Pancreas (tissue), 10 donors: ENCODE measurements around the gene DDIT4L. TPM values are rescaled to one million over a fixed set of nuclear protein-coding genes. Genes with fewer than 3 reads are reported as not detected.
"Not testable (repeated sequence)": the region's sequence is repeated elsewhere in the genome, so short reads cannot be mapped to it uniquely, and the experiment has no call there.

Experiments used
- ATAC-seq, 4 donors: fragments of 200-7000 bp; cut with Tn5 transposase; one replicate each; pipeline versions ENCODE4 v1.8.0 to v1.9.1; 2020; ENCODE audit warnings: mild to moderate bottlenecking in 4 of 4, moderate library complexity in 4 of 4
- DNase-seq, 6 donors: peaks; one replicate each; pipeline ENCODE4 v3.0.0-alpha.2; 2020
- FAIRE-seq: peaks from 2 replicates; lab custom pipeline; 2012; peaks lifted over from hg19 to GRCh38; lab: Jason Lieb, UNC
- H3K27ac ChIP-seq, 4 donors: fragments of 200-600 bp; sonication (generic); 1 replicate in 3 of 4; 2 replicates in 1 of 4; pipeline versions ENCODE4 v1.5.0 to v1.8.0; 2020
- H3K27me3 ChIP-seq, 4 donors: fragments of 200-600 bp; one replicate each; pipeline ENCODE4 v1.8.0; 2021
- H3K36me3 ChIP-seq, 3 donors: fragments of 200-600 bp; sonication (generic) in 1 of 3; one replicate each; pipeline versions ENCODE4 v1.5.0 to v1.8.0; 2020 to 2021
- H3K4me1 ChIP-seq, 3 donors: fragments of 200-600 bp; one replicate each; pipeline ENCODE4 v1.8.0; 2021
- H3K4me3 ChIP-seq, 4 donors: fragments of 200-600 bp; sonication (generic) in 2 of 4; one replicate each; pipeline versions ENCODE4 v1.5.0 to v1.8.0; 2020 to 2021
- H3K9me3 ChIP-seq, 4 donors: fragments of 200-600 bp; one replicate each; pipeline ENCODE4 v1.8.0; 2021
- CTCF ChIP-seq, 4 donors: fragments of 200-600 bp; sonication (generic) in 3 of 4; IDR thresholded peaks; one replicate each; pipeline versions ENCODE4 v1.5.0 to v1.8.0; 2021; ENCODE audit warnings: antibody characterized with exemption in 4 of 4
- WGBS, 2 donors: extraction: QIAGEN DNeasy Blood & Tissue Kit; methylation state at CpG; one replicate each; pipeline ENCODE4 v1.1.7; 2013; 5-methylcytosine and 5-hydroxymethylcytosine counted together
- intact Hi-C, 3 donors: fragments of 100-400 bp; cut with DNase I; formaldehyde crosslinking; loops; one replicate each; pipeline versions ENCODE4 v1.11.1 to v1.14.2; 2022
- polyA plus RNA-seq, 2 donors: library from polyadenylated mRNA; stranded (reverse); fragments of 200-250 nt; gene quantifications; one replicate each; pipeline ENCODE4 v1.2.3, GENCODE V29; 2013
- total RNA-seq, 6 donors: library from RNA; stranded (reverse); fragmentation: NEBNext Ultra II Directional in 4 of 6; extraction: Animal tissue kit (Norgen Biotek cat#: 25700) in 4 of 6; gene quantifications; one replicate each; pipeline versions ENCODE4 v1.2.1 to v1.2.4, GENCODE V29; 2021 to 2023
- donor health status: healthy with polysubstance abuse.
- donor health status: DM: no; HTN: no; CAD: no; lungs with moderate emphysema.
- donor health status: DM: no; HTN: no; CAD: no.
- donor health status: control.
- donor health status: control.
- donor health status: Bipolar disorder and iron deficiency.
- donor health status: DM: yes; HTN: yes; CAD: no.
- donor health status: DM: no; HTN: no; CAD: no.
- donor health status: DM: no; HTN: no; CAD: no.
- donor health status: DM: yes; HTN: yes; CAD: no.

Gene DDIT4L
- total and polyA plus RNA-seq, 8 donors, result 0.08 to 0.43 (median 0.16) TPM; not detected in 1

GRCh38 chr4:100208459-100208858 lies 18.2 kb upstream of the DDIT4L start:
- H3K27me3 ChIP-seq, result no peaks in the 10 kb centered on the region
- no peak overlapping the region for H3K27ac ChIP-seq
- ATAC-seq, result peak in 1 of 4 donors; percentile 39
- FAIRE-seq, result no peak
- intact Hi-C loops, result no loop called here
- H3K36me3 ChIP-seq, result no peaks in the 10 kb centered on the region
- DNase-seq, result no peak
- H3K4me3 ChIP-seq, result no peak overlapping the region
- no peaks in the 10 kb centered on the region for H3K4me1 ChIP-seq
- TF ChIP-seq CTCF (IDR thresholded peaks at IDR 0.05), result no peak
- H3K9me3 ChIP-seq, result no peaks in the 10 kb centered on the region
- WGBS, 2 donors, result 38 to 43% methylated on average over 3 of the region's 3 CpGs

GRCh38 chr4:100206850-100207249 lies 16.6 kb upstream of the DDIT4L start:
- no peaks in the 10 kb centered on the region for H3K9me3 ChIP-seq
- no peak for TF ChIP-seq CTCF (IDR thresholded peaks at IDR 0.05)
- intact Hi-C loops, result no loop called here
- no peaks in the 10 kb centered on the region for H3K27me3 ChIP-seq
- ATAC-seq (no peak), FAIRE-seq (no peak), DNase-seq (no peak)
- H3K36me3 ChIP-seq, result no peaks in the 10 kb centered on the region
- no peak overlapping the region for H3K4me3 ChIP-seq
- no peak overlapping the region for H3K27ac ChIP-seq
- H3K4me1 ChIP-seq, result no peaks in the 10 kb centered on the region

- TF ChIP-seq CTCF (IDR thresholded peaks at IDR 0.05), result no peak
- no peaks in the 10 kb centered on the region for H3K4me1 ChIP-seq
- ATAC-seq (no peak), DNase-seq (no peak), FAIRE-seq (no peak)
- no peaks in the 10 kb centered on the region for H3K9me3 ChIP-seq
- 75 to 93% methylated on average over 1 of the region's 1 CpG for WGBS, 2 donors
- intact Hi-C loops, result no loop called here
- H3K36me3 ChIP-seq, result no peaks in the 10 kb centered on the region
- H3K27me3 ChIP-seq, result no peaks in the 10 kb centered on the region
- H3K27ac ChIP-seq, result no peak overlapping the region
- no peak overlapping the region for H3K4me3 ChIP-seq
These were observed 7.8 kb upstream of the DDIT4L start for GRCh38 chr4:100198061-100198460.

- FAIRE-seq, ATAC-seq, intact Hi-C loops: not testable (repeated sequence)
These were observed 6.3 kb upstream of the DDIT4L start for GRCh38 chr4:100196388-100197071.

GRCh38 chr4:100190643-100191600 lies 654 bp upstream of the DDIT4L start:
- no peaks in the 10 kb centered on the region for H3K9me3 ChIP-seq
- WGBS, 2 donors, result 19 to 21% methylated on average over 37 of the region's 37 CpGs
- H3K36me3 ChIP-seq, result no peaks in the 10 kb centered on the region
- no peak for FAIRE-seq
- peaks cover 0 to 6% (median 0%) of the 10 kb centered on the region in 3 donors for H3K4me1 ChIP-seq
- no peak overlapping the region for H3K27ac ChIP-seq
- no peak for DNase-seq
- peak; percentile 45 to 66 (median 50) for ATAC-seq
- no peak for TF ChIP-seq CTCF (IDR thresholded peaks at IDR 0.05)
- no peaks in the 10 kb centered on the region for H3K27me3 ChIP-seq
- intact Hi-C loops, result no loop called here
- peak overlapping the region; percentile 45 to 76 (median 60) for H3K4me3 ChIP-seq

More at GRCh38 chr4:100196388-100197071, 6.3 kb upstream of the DDIT4L start:
- not testable (repeated sequence) for H3K27ac ChIP-seq, H3K9me3 ChIP-seq, H3K4me3 ChIP-seq, DNase-seq, H3K4me1 ChIP-seq, H3K36me3 ChIP-seq, H3K27me3 ChIP-seq
- WGBS, 2 donors, result 89 to 94% methylated on average over 35 to 40 of the region's 40 CpGs
